ENCODE results near the gene HERC2. TPM values are rescaled to one million over a fixed set of nuclear protein-coding genes. Genes with fewer than 3 reads are reported as not detected.

The HERC2 gene
- total RNA-seq, 1 donor from 2014 or later, result 49.1 TPM

DNA sequence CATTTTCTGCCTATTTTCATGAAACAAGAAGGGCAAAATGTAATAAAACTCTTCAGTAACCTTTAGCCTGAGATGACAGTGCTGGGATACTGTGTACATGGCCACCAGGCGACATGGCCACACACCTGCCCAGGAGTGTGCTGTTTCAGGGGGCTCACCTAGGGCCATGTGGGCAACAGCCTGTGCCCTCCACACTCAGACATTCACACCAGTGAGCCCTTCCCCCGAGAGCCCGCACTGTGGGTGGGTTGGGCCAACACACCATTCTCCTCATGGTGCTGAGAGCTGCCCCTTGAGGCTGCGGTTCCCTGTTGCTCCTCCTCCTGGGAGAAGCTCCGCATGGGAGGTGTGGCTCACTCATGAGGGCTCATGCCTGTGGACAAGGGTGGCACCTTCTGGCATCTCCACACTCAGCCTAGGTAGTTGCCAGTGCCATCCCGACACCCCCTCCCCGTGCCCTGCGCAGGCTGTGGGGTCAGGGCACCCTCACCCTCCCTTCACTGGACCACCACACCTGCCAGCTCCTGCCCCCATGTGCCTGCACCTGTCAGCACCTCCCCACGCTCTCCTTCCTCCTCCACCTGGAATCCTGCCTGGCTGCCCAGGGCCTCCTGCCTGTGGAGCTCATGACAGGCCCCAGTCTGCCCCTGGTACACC, 242.5 kb downstream of the HERC2 start:
- DNase-seq (no peak), ATAC-seq (ENCODE audit: low read depth) (no peak)
- peaks cover 6% of the 10 kb centered on the region for H3K27me3 Mint-ChIP-seq
- TF ChIP-seq, protein P1, sequence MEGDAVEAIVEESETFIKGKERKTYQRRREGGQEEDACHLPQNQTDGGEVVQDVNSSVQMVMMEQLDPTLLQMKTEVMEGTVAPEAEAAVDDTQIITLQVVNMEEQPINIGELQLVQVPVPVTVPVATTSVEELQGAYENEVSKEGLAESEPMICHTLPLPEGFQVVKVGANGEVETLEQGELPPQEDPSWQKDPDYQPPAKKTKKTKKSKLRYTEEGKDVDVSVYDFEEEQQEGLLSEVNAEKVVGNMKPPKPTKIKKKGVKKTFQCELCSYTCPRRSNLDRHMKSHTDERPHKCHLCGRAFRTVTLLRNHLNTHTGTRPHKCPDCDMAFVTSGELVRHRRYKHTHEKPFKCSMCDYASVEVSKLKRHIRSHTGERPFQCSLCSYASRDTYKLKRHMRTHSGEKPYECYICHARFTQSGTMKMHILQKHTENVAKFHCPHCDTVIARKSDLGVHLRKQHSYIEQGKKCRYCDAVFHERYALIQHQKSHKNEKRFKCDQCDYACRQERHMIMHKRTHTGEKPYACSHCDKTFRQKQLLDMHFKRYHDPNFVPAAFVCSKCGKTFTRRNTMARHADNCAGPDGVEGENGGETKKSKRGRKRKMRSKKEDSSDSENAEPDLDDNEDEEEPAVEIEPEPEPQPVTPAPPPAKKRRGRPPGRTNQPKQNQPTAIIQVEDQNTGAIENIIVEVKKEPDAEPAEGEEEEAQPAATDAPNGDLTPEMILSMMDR (IDR thresholded peaks at IDR 0.05), result no peak
- peaks cover 2% of the 10 kb centered on the region for H3K9me3 Mint-ChIP-seq
- H3K27ac Mint-ChIP-seq, result no peak overlapping the region
- H3K4me1 Mint-ChIP-seq, result no peaks in the 10 kb centered on the region
- CTCF ChIA-PET, result no interaction called here
- POLR2A ChIA-PET, result no interaction called here
- intact Hi-C loops (cut with micrococcal nuclease), result no loop called here
- no peaks in the 10 kb centered on the region for H3K36me3 Mint-ChIP-seq (ENCODE audit: low read depth)
- H3K4me3 Mint-ChIP-seq, result no peak overlapping the region

DNA sequence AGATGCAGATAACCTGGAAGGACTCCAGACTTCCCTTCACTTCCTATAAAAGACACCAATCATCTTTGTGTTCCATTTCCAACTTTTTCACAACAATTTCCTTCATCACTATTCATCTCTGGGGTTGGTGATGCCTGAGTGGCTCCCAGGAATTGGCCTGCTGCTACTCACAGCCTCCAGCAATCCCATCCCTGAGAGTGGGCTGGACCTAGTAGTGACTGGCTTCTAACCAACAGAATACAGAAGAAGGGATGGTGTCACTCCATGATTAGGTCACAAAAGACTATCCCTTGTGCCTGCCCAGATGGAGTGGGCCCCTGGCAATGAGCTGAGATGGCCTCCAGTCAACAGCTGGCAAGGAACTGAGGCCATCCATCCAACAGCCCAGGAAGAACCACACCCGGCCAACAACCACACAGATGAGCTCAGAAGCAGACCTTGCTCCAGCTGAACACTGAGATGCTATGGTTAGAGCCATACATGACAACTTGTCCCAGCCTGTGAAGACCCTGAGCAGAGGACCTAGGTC, 243.7 kb downstream of the HERC2 start:
- no peaks in the 10 kb centered on the region for H3K9me3 Mint-ChIP-seq
- peaks cover 2% of the 10 kb centered on the region for H3K27me3 Mint-ChIP-seq
- TF ChIP-seq, protein P1 (IDR thresholded peaks at IDR 0.05), result no peak
- H3K4me3 Mint-ChIP-seq, result no peak overlapping the region
- intact Hi-C loops (cut with micrococcal nuclease), result no loop called here
- ChIA-PET POLR2A (no interaction called here), CTCF (no interaction called here)
- H3K36me3 Mint-ChIP-seq (ENCODE audit: low read depth), result no peaks in the 10 kb centered on the region
- ATAC-seq (ENCODE audit: low read depth) (no peak), DNase-seq (no peak)
- H3K27ac Mint-ChIP-seq, result no peak overlapping the region
- no peaks in the 10 kb centered on the region for H3K4me1 Mint-ChIP-seq

DNA sequence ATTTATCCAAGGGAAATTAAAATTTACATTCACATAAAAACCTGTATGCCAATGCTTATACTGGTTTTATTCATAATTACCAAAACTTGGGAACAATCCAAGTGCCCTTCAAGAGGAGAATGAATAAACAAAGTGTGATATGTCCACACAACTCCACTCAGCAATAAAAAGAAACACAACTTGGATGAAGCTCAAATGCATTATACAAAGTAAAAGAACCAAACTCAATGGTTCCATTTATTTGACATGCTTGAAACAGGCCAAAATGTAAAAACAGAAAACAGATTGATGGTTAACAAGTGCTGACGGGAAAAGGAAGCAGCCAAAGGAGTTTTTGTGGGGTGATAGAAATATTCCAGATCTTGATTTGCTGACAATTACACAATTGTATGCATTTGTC, 246.4 kb downstream of the HERC2 start:
- ChIA-PET CTCF (no interaction called here), POLR2A (no interaction called here)

DNA sequence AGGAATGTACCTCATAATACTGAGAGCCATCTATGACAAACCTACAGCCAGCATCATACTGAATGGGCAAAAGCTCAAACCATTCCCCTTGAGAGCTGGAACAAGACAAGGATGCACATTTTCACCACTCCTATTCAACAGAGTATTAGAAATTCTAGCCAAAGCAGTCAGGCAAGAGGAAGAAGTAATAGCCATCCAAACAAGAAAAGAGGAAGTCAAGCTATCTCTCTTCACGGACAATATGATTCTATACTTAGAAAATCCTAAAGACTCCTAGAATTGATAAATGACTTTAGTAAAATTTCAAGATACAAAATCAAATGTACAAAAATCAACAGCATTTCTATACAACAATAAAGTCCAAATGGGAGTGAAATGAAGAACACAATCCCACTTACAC, 253.0 kb downstream of the HERC2 start:
- POLR2A ChIA-PET, result no interaction called here
- TF ChIP-seq, protein P1 (IDR thresholded peaks at IDR 0.05), result no peak
- H3K27me3 Mint-ChIP-seq, result peaks cover 6% of the 10 kb centered on the region
- H3K27ac Mint-ChIP-seq, result no peak overlapping the region
- intact Hi-C loops (cut with micrococcal nuclease), result no loop called here
- no peak overlapping the region for H3K4me3 Mint-ChIP-seq
- no peaks in the 10 kb centered on the region for H3K36me3 Mint-ChIP-seq (ENCODE audit: low read depth)
- H3K9me3 Mint-ChIP-seq, result peaks cover 11% of the 10 kb centered on the region
- no peaks in the 10 kb centered on the region for H3K4me1 Mint-ChIP-seq
- ATAC-seq (ENCODE audit: low read depth) (no peak), DNase-seq (no peak)
- CTCF ChIA-PET, result no interaction called here

More for the DNA sequence above, 246.4 kb downstream of the HERC2 start:
- TF ChIP-seq, protein P1 (IDR thresholded peaks at IDR 0.05), result no peak
- DNase-seq, result no peak
- intact Hi-C loops (cut with micrococcal nuclease), result no loop called here
- ATAC-seq (ENCODE audit: low read depth), result no peak
- Mint-ChIP-seq H3K27me3 (peaks cover 2% of the 10 kb centered on the region), H3K27ac (no peak overlapping the region), H3K4me3 (no peak overlapping the region), H3K9me3 (peaks cover 2% of the 10 kb centered on the region), H3K4me1 (no peaks in the 10 kb centered on the region), H3K36me3 (ENCODE audit: low read depth) (no peaks in the 10 kb centered on the region)

GRCh38 chr15:28066231-28066630, 255.7 kb downstream of the HERC2 start:
- no peak for ATAC-seq (ENCODE audit: low read depth)
- no peak overlapping the region for H3K27ac Mint-ChIP-seq
- peaks cover 6% of the 10 kb centered on the region for H3K27me3 Mint-ChIP-seq
- DNase-seq, result no peak
- TF ChIP-seq, protein P1 (IDR thresholded peaks at IDR 0.05), result no peak
- H3K4me1 Mint-ChIP-seq, result no peaks in the 10 kb centered on the region
- ChIA-PET CTCF (no interaction called here), POLR2A (no interaction called here)
- no peak overlapping the region for H3K4me3 Mint-ChIP-seq
- no peaks in the 10 kb centered on the region for H3K36me3 Mint-ChIP-seq (ENCODE audit: low read depth)
- intact Hi-C loops (cut with micrococcal nuclease), result no loop called here
- H3K9me3 Mint-ChIP-seq, result peaks cover 10% of the 10 kb centered on the region

Other genes with a start within 250 kb of the HERC2 start
- not detected in 2 replicates for gene OCA2, start 222.9 kb downstream of the HERC2 start, total RNA-seq
- not detected in 2 replicates for gene GOLGA6L24, start 35.9 kb upstream of the HERC2 start, total RNA-seq
- not detected in 2 replicates for gene GOLGA8F, start 56.5 kb upstream of the HERC2 start, total RNA-seq
- not detected in 2 replicates for gene GOLGA8G, start 210.8 kb upstream of the HERC2 start, total RNA-seq
- gene GOLGA6L25, start 231.4 kb upstream of the HERC2 start, total RNA-seq, result not detected in 2 replicates

Measured in activated B cell treated with CpG ODN at 0.5 μM for 24 hours (primary cell).